ENCODE results near the gene CFAP20. TPM values are rescaled to one million over a fixed set of nuclear protein-coding genes. Genes with fewer than 3 reads are reported as not detected.

CFAP20 gene
- total and polyA plus RNA-seq, 2 experiments from 2014 or later, result 71.6 to 74.6 TPM

DNA sequence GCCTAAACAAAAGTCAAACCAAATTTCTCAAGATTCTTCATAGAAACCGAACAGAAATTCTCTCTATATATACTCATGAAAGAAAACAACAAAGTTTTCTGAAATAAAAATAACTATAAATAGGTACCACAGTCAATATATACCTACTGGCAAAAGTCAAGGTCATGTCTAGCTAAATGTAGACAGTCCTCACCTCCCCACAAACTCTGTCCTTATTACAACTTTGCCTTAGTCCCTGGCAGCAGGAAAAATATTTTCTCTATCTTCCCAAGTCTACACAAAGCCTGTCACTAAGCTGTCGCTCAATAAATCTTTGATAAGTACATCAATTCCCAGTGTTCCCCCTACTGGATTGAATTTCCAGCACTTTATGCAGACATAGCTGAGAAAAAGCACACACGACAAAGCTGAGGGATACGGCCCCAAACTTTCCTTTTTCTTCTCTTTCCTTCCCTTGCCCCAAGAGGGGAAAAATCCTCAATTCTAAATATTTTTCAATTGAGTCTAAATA is 2.7 kb downstream of the CFAP20 start:
- H3K4me1 ChIP-seq (ENCODE audit: insufficient read depth), result peaks cover 29% of the 10 kb centered on the region
- peaks cover 64% of the 10 kb centered on the region for H4K20me1 ChIP-seq (ENCODE audit: insufficient read depth, poor library complexity, severe bottlenecking)
- H3K36me3 ChIP-seq (replicated peaks; ENCODE audit: insufficient read depth, low read depth), result no peaks in the 10 kb centered on the region
- WGBS (ENCODE audit: low lambda C conversion rate, missing lambda C conversion rate), result 65% methylated on average over 4 of the region's 4 CpGs
- H3K9me2 ChIP-seq (replicated peaks; ENCODE audit: insufficient read depth), result no peaks in the 10 kb centered on the region
- H3K27ac ChIP-seq, result peak overlapping the region; percentile 4
- DNase-seq (ENCODE audit: low spot score), result no peak
- H3K79me2 ChIP-seq, result peaks cover 68% of the 10 kb centered on the region
- no peak overlapping the region for H3K4me3 ChIP-seq
- no peaks in the 10 kb centered on the region for H3K27me3 ChIP-seq
- TF ChIP-seq CTCF (IDR thresholded peaks at IDR 0.05; ENCODE audit: poor library complexity) (no peak), EZH2 (IDR thresholded peaks at IDR 0.05; ENCODE audit: borderline replicate concordance) (no peak), EZH2phosphoT487 (IDR thresholded peaks at IDR 0.05; ENCODE audit: low read depth, severe bottlenecking, unreplicated experiment) (no peak)
- H2AFZ ChIP-seq, result no peak overlapping the region
- H3K4me2 ChIP-seq, result peak overlapping the region; percentile 91
- H3K9me3 ChIP-seq (ENCODE audit: low read depth), result no peaks in the 10 kb centered on the region

- H2AFZ ChIP-seq, result no peak overlapping the region
- no peak overlapping the region for H3K4me3 ChIP-seq
- H3K27me3 ChIP-seq, result no peaks in the 10 kb centered on the region
- H3K9me2 ChIP-seq (replicated peaks; ENCODE audit: insufficient read depth), result no peaks in the 10 kb centered on the region
- no peaks in the 10 kb centered on the region for H3K36me3 ChIP-seq (replicated peaks; ENCODE audit: insufficient read depth, low read depth)
- peaks cover 75% of the 10 kb centered on the region for H3K79me2 ChIP-seq
- no peaks in the 10 kb centered on the region for H3K9me3 ChIP-seq (ENCODE audit: low read depth)
- WGBS (ENCODE audit: low lambda C conversion rate, missing lambda C conversion rate), result 85% methylated on average over 10 of the region's 10 CpGs
- peaks cover 70% of the 10 kb centered on the region for H4K20me1 ChIP-seq (ENCODE audit: insufficient read depth, poor library complexity, severe bottlenecking)
- peaks cover 36% of the 10 kb centered on the region for H3K4me1 ChIP-seq (ENCODE audit: insufficient read depth)
- TF ChIP-seq CTCF (IDR thresholded peaks at IDR 0.05; ENCODE audit: poor library complexity) (no peak), EZH2phosphoT487 (IDR thresholded peaks at IDR 0.05; ENCODE audit: low read depth, severe bottlenecking, unreplicated experiment) (no peak), EZH2 (IDR thresholded peaks at IDR 0.05; ENCODE audit: borderline replicate concordance) (no peak)
- no peak overlapping the region for H3K27ac ChIP-seq
- no peak for DNase-seq (ENCODE audit: low spot score)
- peak overlapping the region; percentile 91 for H3K4me2 ChIP-seq
Measured at GRCh38 chr16:58125781-58126335, 3.3 kb downstream of the CFAP20 start.

- Histone ChIP-seq H3K27me3 (no peaks in the 10 kb centered on the region), H3K36me3 (replicated peaks; ENCODE audit: insufficient read depth, low read depth) (no peaks in the 10 kb centered on the region)
Measured at GRCh38 chr16:58125041-58125440, 4.1 kb downstream of the CFAP20 start.

More at GRCh38 chr16:58125041-58125440, 4.1 kb downstream of the CFAP20 start:
- Histone ChIP-seq H3K4me3 (no peak overlapping the region), H3K27ac (no peak overlapping the region), H3K4me1 (ENCODE audit: insufficient read depth) (peaks cover 44% of the 10 kb centered on the region), H3K9me3 (ENCODE audit: low read depth) (no peaks in the 10 kb centered on the region), H3K79me2 (peaks cover 83% of the 10 kb centered on the region), H4K20me1 (ENCODE audit: insufficient read depth, poor library complexity, severe bottlenecking) (peaks cover 78% of the 10 kb centered on the region), H3K4me2 (no peak overlapping the region), H3K9me2 (replicated peaks; ENCODE audit: insufficient read depth) (no peaks in the 10 kb centered on the region), H2AFZ (no peak overlapping the region)
- TF ChIP-seq CTCF (IDR thresholded peaks at IDR 0.05; ENCODE audit: poor library complexity) (no peak), EZH2phosphoT487 (IDR thresholded peaks at IDR 0.05; ENCODE audit: low read depth, severe bottlenecking, unreplicated experiment) (no peak), EZH2 (IDR thresholded peaks at IDR 0.05; ENCODE audit: borderline replicate concordance) (no peak)
- 78% methylated on average over 4 of the region's 4 CpGs for WGBS (ENCODE audit: low lambda C conversion rate, missing lambda C conversion rate)
- DNase-seq (ENCODE audit: low spot score), result no peak
